Glutamatergic neuron (in vitro differentiated cells): ENCODE results near the gene PHF1. TPM values are rescaled to one million over a fixed set of nuclear protein-coding genes. Genes with fewer than 3 reads are reported as not detected.

Source experiments
- DNase-seq: peaks from one replicate; pipeline ENCODE4 v3.0.0; 2022
- H3K27ac Mint-ChIP-seq: one replicate; pipeline ENCODE4 v1.8.0; 2020; ENCODE audit warnings: mild to moderate bottlenecking, mixed read lengths, inconsistent platforms; ENCODE audit not compliant: unreplicated experiment
- H3K27me3 Mint-ChIP-seq: one replicate; pipeline ENCODE4 v1.8.0; 2020; ENCODE audit warnings: mild to moderate bottlenecking, moderate library complexity, mixed read lengths, inconsistent platforms; ENCODE audit not compliant: unreplicated experiment
- H3K36me3 Mint-ChIP-seq: one replicate; pipeline ENCODE4 v1.8.0; 2020; ENCODE audit warnings: mild to moderate bottlenecking, mixed read lengths, inconsistent platforms; ENCODE audit not compliant: unreplicated experiment
- H3K4me1 Mint-ChIP-seq: one replicate; pipeline ENCODE4 v1.8.0; 2020; ENCODE audit warnings: mild to moderate bottlenecking, low read depth, mixed read lengths, inconsistent platforms; ENCODE audit not compliant: unreplicated experiment
- H3K4me3 Mint-ChIP-seq: one replicate; pipeline ENCODE4 v1.8.0; 2020; ENCODE audit warnings: mild to moderate bottlenecking, mixed read lengths, inconsistent platforms; ENCODE audit not compliant: unreplicated experiment
- H3K9me3 Mint-ChIP-seq: one replicate; pipeline ENCODE4 v1.8.0; 2020; ENCODE audit warnings: mild to moderate bottlenecking, moderate library complexity, mixed read lengths, inconsistent platforms; ENCODE audit not compliant: unreplicated experiment
- total RNA-seq: library from RNA; stranded (reverse); fragmentation: NEBNext Ultra II Directional; extraction: Animal tissue kit (Norgen Biotek cat#: 25700); gene quantifications from one replicate; pipeline ENCODE4 v1.2.1, GENCODE V29; 2021; ENCODE audit not compliant: unreplicated experiment
- TF ChIP-seq, protein P1 (sequence below): fragments of 200-600 bp; sonication (generic); IDR thresholded peaks from one replicate; pipeline ENCODE4 v1.5.0; 2021; ENCODE audit not compliant: partially characterized antibody, unreplicated experiment

The PHF1 gene
- total RNA-seq, 1 donor from 2014 or later, result 73.5 TPM

DNA sequence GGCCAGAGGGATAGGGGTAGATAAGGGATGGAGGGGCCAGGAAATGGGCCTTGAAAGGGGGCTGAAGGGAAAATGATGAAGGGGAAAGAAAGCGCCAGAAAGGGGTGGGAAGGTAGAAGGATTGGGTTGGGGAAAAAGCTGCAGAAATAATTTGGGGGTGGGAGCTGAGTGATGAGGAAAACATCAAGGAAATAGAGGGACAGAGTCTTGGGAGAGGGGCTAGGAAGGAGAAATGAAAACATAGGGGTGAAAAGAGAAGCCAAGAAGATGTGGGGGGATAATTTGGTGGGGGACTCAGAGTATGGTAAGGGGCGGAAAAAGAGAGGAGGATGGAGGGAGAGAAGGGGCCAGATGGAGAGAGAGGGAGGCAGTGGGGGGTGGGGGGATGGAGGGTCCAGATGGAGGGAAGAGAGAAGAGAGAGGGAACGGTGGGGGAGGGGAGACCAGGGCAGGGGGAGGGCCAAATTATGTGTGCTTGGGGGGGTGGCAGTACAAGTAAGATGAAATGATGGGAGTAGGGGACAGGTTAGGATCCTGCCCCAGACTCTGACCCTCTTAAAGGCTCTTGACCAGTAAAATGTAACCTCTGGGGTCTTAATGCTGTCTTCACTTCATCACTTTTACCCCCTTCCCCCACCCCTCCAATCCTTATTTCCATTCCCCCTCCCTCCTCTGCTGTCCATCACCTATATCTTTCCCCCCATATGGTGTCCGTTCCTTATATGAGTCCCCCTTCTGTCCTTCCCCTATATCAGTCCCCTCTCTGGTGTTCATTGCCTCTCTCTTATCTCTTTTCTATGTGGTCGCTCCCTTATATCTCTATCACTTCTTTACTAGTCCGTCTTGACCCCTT is 9.9 kb downstream of the PHF1 start:
- Mint-ChIP-seq H3K36me3 (peaks cover 15% of the 10 kb centered on the region), H3K4me3 (peak overlapping the region; percentile 81), H3K27me3 (peaks cover 30% of the 10 kb centered on the region), H3K4me1 (peaks cover 63% of the 10 kb centered on the region), H3K9me3 (peaks cover 24% of the 10 kb centered on the region), H3K27ac (peak overlapping the region; percentile 97)
- TF ChIP-seq, protein P1, sequence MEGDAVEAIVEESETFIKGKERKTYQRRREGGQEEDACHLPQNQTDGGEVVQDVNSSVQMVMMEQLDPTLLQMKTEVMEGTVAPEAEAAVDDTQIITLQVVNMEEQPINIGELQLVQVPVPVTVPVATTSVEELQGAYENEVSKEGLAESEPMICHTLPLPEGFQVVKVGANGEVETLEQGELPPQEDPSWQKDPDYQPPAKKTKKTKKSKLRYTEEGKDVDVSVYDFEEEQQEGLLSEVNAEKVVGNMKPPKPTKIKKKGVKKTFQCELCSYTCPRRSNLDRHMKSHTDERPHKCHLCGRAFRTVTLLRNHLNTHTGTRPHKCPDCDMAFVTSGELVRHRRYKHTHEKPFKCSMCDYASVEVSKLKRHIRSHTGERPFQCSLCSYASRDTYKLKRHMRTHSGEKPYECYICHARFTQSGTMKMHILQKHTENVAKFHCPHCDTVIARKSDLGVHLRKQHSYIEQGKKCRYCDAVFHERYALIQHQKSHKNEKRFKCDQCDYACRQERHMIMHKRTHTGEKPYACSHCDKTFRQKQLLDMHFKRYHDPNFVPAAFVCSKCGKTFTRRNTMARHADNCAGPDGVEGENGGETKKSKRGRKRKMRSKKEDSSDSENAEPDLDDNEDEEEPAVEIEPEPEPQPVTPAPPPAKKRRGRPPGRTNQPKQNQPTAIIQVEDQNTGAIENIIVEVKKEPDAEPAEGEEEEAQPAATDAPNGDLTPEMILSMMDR, result no peak
- no peak for DNase-seq

DNA sequence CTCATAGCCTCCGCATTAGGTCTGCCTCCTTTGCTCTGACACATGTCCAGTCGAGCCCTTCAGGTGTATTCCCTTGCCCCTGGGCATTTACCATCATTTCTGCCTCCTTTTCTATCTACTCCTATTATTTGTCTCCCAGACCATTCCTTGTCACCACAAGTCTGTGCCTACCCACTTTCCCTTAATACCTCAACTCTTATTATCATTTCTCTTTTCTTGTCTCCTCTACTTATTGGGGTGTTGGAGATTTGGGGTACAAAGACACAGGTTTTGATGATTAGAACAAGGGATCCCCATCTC is 10.5 kb downstream of the PHF1 start:
- peaks cover 60% of the 10 kb centered on the region for H3K4me1 Mint-ChIP-seq
- H3K27ac Mint-ChIP-seq, result peak overlapping the region; percentile 97
- no peak for DNase-seq
- peaks cover 24% of the 10 kb centered on the region for H3K9me3 Mint-ChIP-seq
- peak overlapping the region; percentile 81 for H3K4me3 Mint-ChIP-seq
- peaks cover 15% of the 10 kb centered on the region for H3K36me3 Mint-ChIP-seq
- peaks cover 30% of the 10 kb centered on the region for H3K27me3 Mint-ChIP-seq
- TF ChIP-seq, protein P1, result no peak

- DNase-seq, result no peak
- H3K4me1 Mint-ChIP-seq, result peaks cover 64% of the 10 kb centered on the region
- peaks cover 15% of the 10 kb centered on the region for H3K36me3 Mint-ChIP-seq
- TF ChIP-seq, protein P1, result no peak
- H3K4me3 Mint-ChIP-seq, result peak overlapping the region; percentile 89
- H3K27me3 Mint-ChIP-seq, result peaks cover 26% of the 10 kb centered on the region
- peaks cover 23% of the 10 kb centered on the region for H3K9me3 Mint-ChIP-seq
- H3K27ac Mint-ChIP-seq, result peak overlapping the region; percentile 28
Observed at GRCh38 chr6:33423777-33424176, 13.0 kb downstream of the PHF1 start.

GRCh38 chr6:33424855-33425667 is 14.2 kb downstream of the PHF1 start:
- peaks cover 15% of the 10 kb centered on the region for H3K36me3 Mint-ChIP-seq
- TF ChIP-seq, protein P1, result no peak
- peak overlapping the region; percentile 89 for H3K4me3 Mint-ChIP-seq
- no peak for DNase-seq
- H3K27ac Mint-ChIP-seq, result peak overlapping the region; percentile 11
- H3K27me3 Mint-ChIP-seq, result peaks cover 21% of the 10 kb centered on the region
- peaks cover 19% of the 10 kb centered on the region for H3K9me3 Mint-ChIP-seq
- peaks cover 68% of the 10 kb centered on the region for H3K4me1 Mint-ChIP-seq
